ENCODE results near the gene PDE4B.

The PDE4B gene

GRCh38 chr1:66357478-66358197, 564.9 kb downstream of the PDE4B start:
- no peak for DNase-seq (ENCODE audit: low read depth, low spot score)

GRCh38 chr1:66359269-66359668, 566.6 kb downstream of the PDE4B start:
- DNase-seq (ENCODE audit: low read depth, low spot score): no peak

GRCh38 chr1:66359815-66360214, 567.1 kb downstream of the PDE4B start:
- no peak for DNase-seq (ENCODE audit: low read depth, low spot score)

GRCh38 chr1:66360285-66360724, 567.6 kb downstream of the PDE4B start:
- DNase-seq (ENCODE audit: low read depth, low spot score): no peak

GRCh38 chr1:66364578-66365391, 572.1 kb downstream of the PDE4B start:
- DNase-seq (ENCODE audit: low read depth, low spot score): no peak

GRCh38 chr1:66365635-66366034, 572.9 kb downstream of the PDE4B start:
- DNase-seq (ENCODE audit: low read depth, low spot score): no peak

GRCh38 chr1:66366634-66367033, 573.9 kb downstream of the PDE4B start:
- DNase-seq (ENCODE audit: low read depth, low spot score): no peak

GRCh38 chr1:66367369-66367768, 574.7 kb downstream of the PDE4B start:
- DNase-seq (ENCODE audit: low read depth, low spot score): no peak

- no peak for DNase-seq (ENCODE audit: low read depth, low spot score)
Measured at GRCh38 chr1:66368261-66368660, 575.6 kb downstream of the PDE4B start.

- DNase-seq (ENCODE audit: low read depth, low spot score): no peak
Measured at GRCh38 chr1:66370462-66370971, 577.8 kb downstream of the PDE4B start.

- DNase-seq (ENCODE audit: low read depth, low spot score): peak; percentile 53
Measured at GRCh38 chr1:66371233-66372005, 578.7 kb downstream of the PDE4B start.

GRCh38 chr1:66372522-66373101, 579.9 kb downstream of the PDE4B start:
- no peak for DNase-seq (ENCODE audit: low read depth, low spot score)

GRCh38 chr1:66373157-66373591, 580.5 kb downstream of the PDE4B start:
- no peak for DNase-seq (ENCODE audit: low read depth, low spot score)

- DNase-seq (ENCODE audit: low read depth, low spot score): no peak
Measured at GRCh38 chr1:66374148-66374547, 581.5 kb downstream of the PDE4B start.

GRCh38 chr1:66374561-66375111, 581.9 kb downstream of the PDE4B start:
- peak; percentile 68 for DNase-seq (ENCODE audit: low read depth, low spot score)

- DNase-seq (ENCODE audit: low read depth, low spot score): no peak
Measured at GRCh38 chr1:66375125-66375524, 582.4 kb downstream of the PDE4B start.

- no peak for DNase-seq (ENCODE audit: low read depth, low spot score)
Measured at GRCh38 chr1:66380452-66381212, 587.9 kb downstream of the PDE4B start.

- DNase-seq (ENCODE audit: low read depth, low spot score): no peak
Measured at GRCh38 chr1:66381621-66382275, 589.1 kb downstream of the PDE4B start.

- DNase-seq (ENCODE audit: low read depth, low spot score): no peak
Measured at GRCh38 chr1:66383168-66383567, 590.5 kb downstream of the PDE4B start.

GRCh38 chr1:66383611-66384010, 590.9 kb downstream of the PDE4B start:
- no peak for DNase-seq (ENCODE audit: low read depth, low spot score)
